Measurements from ENCODE around the gene PNPLA4. TPM values are rescaled to one million over a fixed set of nuclear protein-coding genes. Genes with fewer than 3 reads are reported as not detected.

The PNPLA4 gene
- total RNA-seq, 4 donors from 2014 or later: 7.9 to 23.0 (median 12.4) TPM

DNA sequence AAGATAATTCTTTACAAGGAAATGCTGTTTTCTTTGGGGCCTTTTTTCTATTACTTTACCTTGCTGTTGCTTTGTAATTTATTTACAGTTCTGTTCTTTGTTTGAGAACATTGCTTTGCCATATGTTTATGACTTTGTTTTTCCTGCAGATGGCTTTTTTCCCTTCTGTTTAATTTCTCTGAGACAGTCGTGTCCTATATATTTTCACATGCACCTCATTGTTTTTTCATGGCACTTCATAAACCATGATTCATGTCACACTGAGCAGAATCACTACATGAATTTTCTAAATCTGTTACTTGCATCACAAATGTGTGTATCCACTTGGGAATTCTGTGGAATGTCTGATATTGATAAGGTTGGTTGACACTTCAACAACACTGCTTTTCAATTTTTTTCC, 33.0 kb upstream of the PNPLA4 start:
- Histone ChIP-seq H3K4me1 (no peaks in the 10 kb centered on the region), H3K27ac (no peak overlapping the region), H3K4me3 (no peak overlapping the region), H3K9me3 (no peaks in the 10 kb centered on the region), H3K36me3 (no peaks in the 10 kb centered on the region), H3K27me3 (no peaks in the 10 kb centered on the region)
- ATAC-seq: no peak
- WGBS, 2 donors (ENCODE audit: low coverage in 1 of 2): 50 to 89% methylated on average over 1 of the region's 1 CpG
- TF ChIP-seq EP300 (IDR thresholded peaks at IDR 0.05) (no peak), POLR2A (IDR thresholded peaks at IDR 0.05) (no peak), CTCF (IDR thresholded peaks at IDR 0.05) (no peak), POLR2AphosphoS5 (IDR thresholded peaks at IDR 0.05) (no peak)

- Histone ChIP-seq H3K36me3 (no peaks in the 10 kb centered on the region), H3K9me3 (no peaks in the 10 kb centered on the region), H3K4me3 (no peak overlapping the region), H3K27me3 (no peaks in the 10 kb centered on the region), H3K4me1 (no peaks in the 10 kb centered on the region), H3K27ac (no peak overlapping the region)
- ATAC-seq: no peak
- WGBS, 2 donors (ENCODE audit: low coverage in 1 of 2): 57 to 58% methylated on average over 2 to 5 of the region's 5 CpGs
- no peak for TF ChIP-seq CTCF (IDR thresholded peaks at IDR 0.05)
- TF ChIP-seq POLR2A (IDR thresholded peaks at IDR 0.05): no peak
- no peak for TF ChIP-seq POLR2AphosphoS5 (IDR thresholded peaks at IDR 0.05)
Observed at GRCh38 chrX:7953446-7953845, 26.2 kb upstream of the PNPLA4 start.

- Histone ChIP-seq H3K4me3 (no peak overlapping the region), H3K9me3 (no peaks in the 10 kb centered on the region), H3K27me3 (no peaks in the 10 kb centered on the region), H3K4me1 (no peaks in the 10 kb centered on the region), H3K27ac (no peak overlapping the region), H3K36me3 (no peaks in the 10 kb centered on the region)
- 83% methylated on average over 1 of the region's 2 CpGs; no CpG with 5 or more reads in 1 of the 2 donors for WGBS, 2 donors (ENCODE audit: low coverage in 1 of 2)
- ATAC-seq: no peak
- TF ChIP-seq EP300 (IDR thresholded peaks at IDR 0.05): no peak
- no peak for TF ChIP-seq POLR2AphosphoS5 (IDR thresholded peaks at IDR 0.05)
- no peak for TF ChIP-seq POLR2A (IDR thresholded peaks at IDR 0.05)
- no peak for TF ChIP-seq CTCF (IDR thresholded peaks at IDR 0.05)
Observed at GRCh38 chrX:7950865-7951264, 23.7 kb upstream of the PNPLA4 start.

GRCh38 chrX:7948483-7948882, 21.3 kb upstream of the PNPLA4 start:
- WGBS, 2 donors (ENCODE audit: low coverage in 1 of 2): 50 to 75% methylated on average over 3 of the region's 3 CpGs
- Histone ChIP-seq H3K27ac (no peak overlapping the region), H3K4me1 (no peaks in the 10 kb centered on the region), H3K27me3 (no peaks in the 10 kb centered on the region), H3K36me3 (no peaks in the 10 kb centered on the region), H3K9me3 (no peaks in the 10 kb centered on the region), H3K4me3 (no peak overlapping the region)
- ATAC-seq: no peak
- no peak for TF ChIP-seq CTCF (IDR thresholded peaks at IDR 0.05)
- no peak for TF ChIP-seq EP300 (IDR thresholded peaks at IDR 0.05)
- no peak for TF ChIP-seq POLR2AphosphoS5 (IDR thresholded peaks at IDR 0.05)
- TF ChIP-seq POLR2A (IDR thresholded peaks at IDR 0.05): no peak

DNA sequence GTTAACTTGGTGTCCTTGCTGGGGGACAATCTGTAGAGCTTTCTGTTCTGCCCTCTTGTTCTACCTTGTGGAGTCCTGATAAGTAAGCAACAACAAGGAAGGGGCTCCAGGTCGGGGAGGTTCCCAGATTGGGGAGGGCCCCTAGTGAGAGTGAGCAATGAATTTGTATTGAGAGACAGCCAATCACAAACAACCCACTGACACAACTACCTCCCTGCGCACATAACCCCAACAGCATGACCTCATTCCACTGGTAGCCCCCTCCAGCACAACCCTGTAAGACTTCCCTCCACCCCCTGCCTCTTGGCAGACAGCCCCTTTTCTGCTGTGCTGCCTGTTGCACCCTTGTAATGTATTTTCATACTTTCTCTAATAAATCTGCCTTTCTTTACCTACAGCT, 19.7 kb upstream of the PNPLA4 start:
- H3K27me3 ChIP-seq: no peaks in the 10 kb centered on the region
- H3K36me3 ChIP-seq: no peaks in the 10 kb centered on the region
- no peak overlapping the region for H3K4me3 ChIP-seq
- no peak for ATAC-seq
- no peaks in the 10 kb centered on the region for H3K9me3 ChIP-seq
- no peak overlapping the region for H3K27ac ChIP-seq
- no peak for TF ChIP-seq CTCF (IDR thresholded peaks at IDR 0.05)
- no peak for TF ChIP-seq POLR2A (IDR thresholded peaks at IDR 0.05)
- no peak for TF ChIP-seq EP300 (IDR thresholded peaks at IDR 0.05)
- no peak for TF ChIP-seq POLR2AphosphoS5 (IDR thresholded peaks at IDR 0.05)
- no peaks in the 10 kb centered on the region for H3K4me1 ChIP-seq
- 45 to 80% methylated on average over 1 to 2 of the region's 2 CpGs for WGBS, 2 donors (ENCODE audit: low coverage in 1 of 2)
